ENCODE measurements around the gene SAMD14. TPM values are rescaled to one million over a fixed set of nuclear protein-coding genes. Genes with fewer than 3 reads are reported as not detected.

Gene SAMD14
- total RNA-seq, 1 donor from 2014 or later = 6.0 TPM

DNA sequence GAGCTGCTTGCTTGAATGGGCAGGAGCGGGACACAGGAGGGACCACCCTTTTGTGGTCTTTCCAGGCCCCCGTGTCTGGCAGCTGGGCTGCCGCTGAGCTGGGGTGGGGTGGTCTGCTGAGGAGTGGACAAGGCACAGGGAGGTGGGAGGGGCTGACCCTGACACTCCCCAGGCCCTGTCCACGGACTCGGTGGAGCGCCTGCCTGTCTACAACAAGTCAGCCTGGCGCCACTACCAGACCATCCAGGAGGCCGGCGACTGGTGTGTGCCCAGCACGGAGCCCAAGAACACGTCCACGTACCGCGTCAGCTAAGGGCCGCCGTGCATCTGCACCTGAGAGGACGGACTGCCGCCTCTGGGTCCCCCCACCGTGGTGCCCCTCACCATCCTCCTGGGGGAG lies 20.2 kb downstream of the SAMD14 start:
- TF ChIP-seq CTCF (IDR thresholded peaks at IDR 0.05; ENCODE audit: unreplicated experiment) = no peak
- DNase-seq (ENCODE audit: low spot score, unreplicated experiment) = no peak
- no peaks in the 10 kb centered on the region for H3K9me3 Mint-ChIP-seq (ENCODE audit: low read depth)
- peaks cover 3% of the 10 kb centered on the region for H3K4me1 Mint-ChIP-seq (ENCODE audit: low read depth)
- H3K4me3 Mint-ChIP-seq (ENCODE audit: low read depth) = no peak overlapping the region
- H3K27me3 Mint-ChIP-seq = no peaks in the 10 kb centered on the region
- H3K36me3 Mint-ChIP-seq (ENCODE audit: insufficient read depth) = peaks cover 4% of the 10 kb centered on the region
- H3K27ac Mint-ChIP-seq = no peak overlapping the region

DNA sequence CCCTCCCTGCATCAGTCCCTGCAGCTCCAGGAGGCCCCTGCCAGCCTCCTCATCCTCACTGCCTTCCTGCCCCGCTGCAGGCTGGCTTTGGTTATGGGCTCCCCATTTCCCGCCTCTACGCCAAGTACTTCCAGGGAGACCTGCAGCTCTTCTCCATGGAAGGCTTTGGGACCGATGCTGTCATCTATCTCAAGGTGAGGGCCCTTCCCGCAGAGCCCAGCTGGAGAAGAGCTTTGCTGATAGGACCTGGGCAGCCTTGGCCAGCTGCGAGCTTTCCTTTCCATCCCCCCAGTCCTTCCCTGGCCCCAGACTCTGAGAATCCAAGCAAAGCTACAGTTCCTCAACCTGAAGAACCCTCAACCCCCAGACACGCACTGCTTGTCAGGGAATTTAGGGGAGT lies 20.8 kb downstream of the SAMD14 start:
- Mint-ChIP-seq H3K36me3 (ENCODE audit: insufficient read depth) (peaks cover 4% of the 10 kb centered on the region), H3K9me3 (ENCODE audit: low read depth) (no peaks in the 10 kb centered on the region), H3K27ac (no peak overlapping the region), H3K4me3 (ENCODE audit: low read depth) (no peak overlapping the region), H3K27me3 (no peaks in the 10 kb centered on the region), H3K4me1 (ENCODE audit: low read depth) (peaks cover 3% of the 10 kb centered on the region)
- no peak for TF ChIP-seq CTCF (IDR thresholded peaks at IDR 0.05; ENCODE audit: unreplicated experiment)
- DNase-seq (ENCODE audit: low spot score, unreplicated experiment) = no peak

- DNase-seq (ENCODE audit: low spot score, unreplicated experiment) = no peak
- Mint-ChIP-seq H3K4me1 (ENCODE audit: low read depth) (peaks cover 3% of the 10 kb centered on the region), H3K9me3 (ENCODE audit: low read depth) (no peaks in the 10 kb centered on the region), H3K27ac (no peak overlapping the region), H3K27me3 (no peaks in the 10 kb centered on the region), H3K4me3 (ENCODE audit: low read depth) (no peak overlapping the region), H3K36me3 (ENCODE audit: insufficient read depth) (peaks cover 4% of the 10 kb centered on the region)
- no peak for TF ChIP-seq CTCF (IDR thresholded peaks at IDR 0.05; ENCODE audit: unreplicated experiment)
These were observed 21.4 kb downstream of the SAMD14 start for GRCh38 chr17:50108556-50108955.

DNA sequence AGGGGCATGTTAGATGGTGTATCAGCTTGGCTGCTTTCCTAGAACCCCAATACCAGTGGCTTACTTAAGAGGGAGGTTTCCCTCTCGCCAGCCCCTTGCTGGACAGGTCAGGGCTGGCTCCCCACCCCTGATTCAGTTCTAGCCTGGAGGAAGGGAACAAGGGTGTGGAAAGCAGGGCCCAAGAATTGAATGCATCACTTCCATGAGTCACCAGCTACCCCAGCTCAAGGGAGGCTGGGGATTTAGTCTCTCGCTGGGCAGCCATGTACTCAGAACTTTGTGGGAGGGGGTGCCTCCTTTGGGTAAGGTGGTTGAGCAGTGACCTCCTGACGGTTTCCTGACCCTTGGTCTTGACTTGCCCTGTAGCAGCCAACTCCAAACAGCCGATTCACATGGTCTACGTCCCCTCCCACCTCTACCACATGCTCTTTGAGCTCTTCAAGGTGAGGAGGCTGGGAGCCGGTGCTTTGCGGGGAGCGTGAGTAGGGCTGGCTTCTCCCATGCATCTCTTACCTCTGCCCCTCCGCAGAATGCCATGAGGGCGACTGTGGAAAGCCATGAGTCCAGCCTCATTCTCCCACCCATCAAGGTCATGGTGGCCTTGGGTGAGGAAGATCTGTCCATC lies 22.1 kb downstream of the SAMD14 start:
- Mint-ChIP-seq H3K36me3 (ENCODE audit: insufficient read depth) (peaks cover 4% of the 10 kb centered on the region), H3K4me1 (ENCODE audit: low read depth) (peaks cover 3% of the 10 kb centered on the region), H3K27me3 (no peaks in the 10 kb centered on the region), H3K4me3 (ENCODE audit: low read depth) (no peak overlapping the region), H3K9me3 (ENCODE audit: low read depth) (no peaks in the 10 kb centered on the region), H3K27ac (no peak overlapping the region)
- no peak for TF ChIP-seq CTCF (IDR thresholded peaks at IDR 0.05; ENCODE audit: unreplicated experiment)
- no peak for DNase-seq (ENCODE audit: low spot score, unreplicated experiment)

DNA sequence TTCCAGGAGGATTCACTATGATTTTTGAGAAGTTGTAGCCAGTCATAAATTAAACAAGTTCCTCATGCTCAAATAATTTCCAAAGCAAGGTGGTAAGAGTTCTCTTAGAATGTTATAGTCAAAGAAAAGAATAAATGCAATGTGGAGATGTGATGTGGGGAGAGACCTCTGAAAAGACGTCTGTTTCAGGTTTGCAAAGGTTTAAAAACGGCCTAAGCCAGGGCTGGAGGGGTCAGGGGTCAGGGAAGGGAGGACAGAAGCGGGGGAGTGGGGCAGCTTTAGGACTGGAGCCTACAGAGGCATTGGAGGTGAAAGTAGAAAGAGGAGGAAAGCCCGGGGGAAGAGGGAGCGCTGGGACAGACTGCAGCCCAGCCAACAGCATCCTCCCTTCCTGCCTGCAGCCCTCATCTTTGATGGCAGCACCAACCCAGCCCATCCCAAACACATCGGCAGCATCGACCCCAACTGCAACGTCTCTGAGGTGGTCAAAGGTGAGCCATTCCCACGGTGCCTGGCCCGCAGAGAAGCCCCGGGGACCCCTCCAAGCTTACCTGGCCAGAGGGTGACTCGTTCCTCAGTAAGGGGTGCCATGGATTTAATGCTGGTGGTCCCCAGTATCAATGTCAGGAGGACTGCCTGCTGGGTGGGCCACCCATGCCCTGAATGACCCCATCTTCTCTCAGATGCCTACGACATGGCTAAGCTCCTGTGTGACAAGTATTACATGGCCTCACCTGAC lies 23.4 kb downstream of the SAMD14 start:
- no peak for TF ChIP-seq CTCF (IDR thresholded peaks at IDR 0.05; ENCODE audit: unreplicated experiment)
- no peak for DNase-seq (ENCODE audit: low spot score, unreplicated experiment)
- no peaks in the 10 kb centered on the region for H3K4me1 Mint-ChIP-seq (ENCODE audit: low read depth)
- no peaks in the 10 kb centered on the region for H3K9me3 Mint-ChIP-seq (ENCODE audit: low read depth)
- H3K27ac Mint-ChIP-seq = no peak overlapping the region
- no peaks in the 10 kb centered on the region for H3K27me3 Mint-ChIP-seq
- H3K4me3 Mint-ChIP-seq (ENCODE audit: low read depth) = no peak overlapping the region
- H3K36me3 Mint-ChIP-seq (ENCODE audit: insufficient read depth) = peaks cover 4% of the 10 kb centered on the region

All from progenitor cell of endocrine pancreas (in vitro differentiated cells).